NT2/D1 (cell line): ENCODE data around the gene TMEM131.

ENCODE experiments used
- SUZ12 ChIP-seq: IDR thresholded peaks from 2 replicates; pipeline ENCODE4 v1.6.1; 2011; ENCODE audit not compliant: insufficient read length, insufficient read depth; ENCODE audit errors: extremely low read depth
- YY1 ChIP-seq: IDR thresholded peaks from 2 replicates; pipeline ENCODE4 v1.6.1; 2011; ENCODE audit not compliant: insufficient read length, insufficient read depth
- ZNF274 ChIP-seq: IDR thresholded peaks from 2 replicates; pipeline ENCODE4 v1.6.1; 2011; ENCODE audit warnings: mild to moderate bottlenecking, low read depth, low read length

GRCh38 chr2:97732436-97733340, 263.1 kb downstream of the TMEM131 start:
- TF ChIP-seq YY1 (no peak), ZNF274 (no peak), SUZ12 (no peak)
